ES-I3 (cell line): ENCODE results near the gene WDR90.

ENCODE experiments used
- H3K36me3 ChIP-seq: 2 replicates; pipeline ENCODE4 v1.6.1; 2013; ENCODE audit warnings: mild to moderate bottlenecking, low read length, control low read depth, moderate library complexity; ENCODE audit not compliant: insufficient read depth
- H3K4me1 ChIP-seq: 2 replicates; pipeline ENCODE4 v1.6.1; 2013; ENCODE audit warnings: mild to moderate bottlenecking, control low read depth, low read length; ENCODE audit not compliant: insufficient read depth
- H3K9ac ChIP-seq: 2 replicates; pipeline ENCODE4 v1.6.1; 2013; ENCODE audit warnings: low read depth, mild to moderate bottlenecking, low read length, moderate library complexity
- H3K9me3 ChIP-seq: 2 replicates; pipeline ENCODE4 v1.6.1; 2013; ENCODE audit warnings: mild to moderate bottlenecking, low read length, moderate library complexity; ENCODE audit not compliant: control insufficient read depth, insufficient read depth

Gene WDR90

DNA sequence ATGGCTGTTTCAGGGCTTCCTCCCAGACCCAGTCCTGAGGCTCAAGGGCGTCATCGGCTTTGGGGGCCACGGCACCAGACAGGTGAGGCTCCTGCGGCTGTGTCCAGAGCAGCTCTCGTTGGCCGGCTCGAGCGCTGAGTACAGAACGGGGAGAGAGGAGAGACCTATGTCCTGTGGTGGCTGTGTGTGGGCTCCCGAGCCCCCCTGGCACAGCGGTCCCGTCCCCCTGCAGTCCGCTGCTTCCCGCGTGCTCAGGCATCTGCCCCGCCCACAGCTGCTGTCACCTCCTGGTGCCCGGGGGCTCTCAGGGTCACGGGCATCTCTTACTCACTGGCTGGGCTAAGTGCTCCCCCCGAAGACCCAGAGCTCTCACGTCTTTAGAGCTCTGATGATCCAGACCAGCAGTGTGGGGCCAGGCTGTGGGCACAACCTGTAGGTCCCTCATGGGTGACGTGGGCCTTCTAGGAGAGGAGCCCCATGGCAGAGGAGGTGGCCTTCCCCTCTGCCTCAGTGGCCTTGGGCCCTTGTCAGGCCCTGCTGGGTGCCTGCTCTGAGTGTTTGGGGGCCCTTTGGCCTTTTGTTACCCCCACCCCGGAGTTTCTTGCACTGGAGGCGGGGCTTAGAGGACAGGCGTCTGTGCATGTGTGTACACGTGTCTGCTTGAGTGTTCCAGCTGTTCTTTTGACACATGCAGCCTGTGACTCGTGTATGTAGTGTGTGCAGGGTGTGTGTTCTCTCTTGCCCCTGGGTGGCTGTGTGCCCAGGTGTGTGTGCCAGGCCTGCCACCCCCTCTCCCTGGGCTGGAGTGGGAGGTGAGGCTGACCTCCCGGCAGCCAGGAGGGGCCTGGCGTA lies 3.5 kb downstream of the WDR90 start:
- Histone ChIP-seq H3K36me3 (no peaks in the 10 kb centered on the region), H3K4me1 (no peaks in the 10 kb centered on the region), H3K9me3 (no peaks in the 10 kb centered on the region), H3K9ac (no peak overlapping the region)

DNA sequence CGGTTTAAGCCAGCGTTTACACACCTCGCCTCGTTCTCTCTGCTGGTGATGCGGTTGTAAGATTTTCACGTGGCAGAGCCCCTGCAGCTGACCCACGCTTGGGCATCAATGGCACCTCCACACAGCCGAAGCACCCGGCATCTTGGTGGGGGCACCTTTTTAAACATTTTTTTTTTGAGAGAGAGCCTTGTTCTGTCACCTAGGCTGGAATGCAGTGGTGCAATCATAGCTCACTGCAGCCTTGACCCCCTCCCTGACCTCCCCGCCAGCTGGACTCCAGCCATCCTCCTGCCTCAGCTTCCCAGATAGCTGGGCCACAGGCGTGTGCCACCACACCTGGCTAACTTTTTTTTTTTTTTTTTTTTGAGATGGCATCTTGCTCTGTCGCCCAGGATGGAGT lies 4.9 kb downstream of the WDR90 start:
- H3K4me1 ChIP-seq = no peaks in the 10 kb centered on the region
- no peaks in the 10 kb centered on the region for H3K9me3 ChIP-seq
- H3K36me3 ChIP-seq = no peaks in the 10 kb centered on the region
- H3K9ac ChIP-seq = no peak overlapping the region

DNA sequence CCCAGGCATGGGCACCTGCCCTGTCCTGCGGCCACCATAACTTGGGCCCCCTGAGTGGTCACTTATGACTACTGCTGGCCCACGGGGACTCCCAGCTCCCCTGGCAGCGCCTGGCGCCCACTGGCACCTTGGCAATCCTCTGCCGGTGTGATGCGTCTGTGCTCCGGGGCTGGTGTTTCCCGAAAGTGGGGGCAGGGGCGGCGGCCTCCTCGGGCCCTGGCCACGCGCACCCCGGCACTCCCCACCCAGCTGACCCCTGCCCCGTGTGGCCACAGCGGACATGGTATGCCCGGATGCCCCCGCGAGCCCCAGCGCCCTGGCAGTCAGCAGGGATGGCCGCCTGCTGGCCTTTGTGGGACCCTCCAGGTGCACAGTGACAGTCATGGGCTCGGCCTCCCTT lies 8.3 kb downstream of the WDR90 start:
- Histone ChIP-seq H3K4me1 (no peaks in the 10 kb centered on the region; the same call in 1 of the 2 replicates), H3K9me3 (no peaks in the 10 kb centered on the region), H3K9ac (no peak overlapping the region), H3K36me3 (no peaks in the 10 kb centered on the region)

DNA sequence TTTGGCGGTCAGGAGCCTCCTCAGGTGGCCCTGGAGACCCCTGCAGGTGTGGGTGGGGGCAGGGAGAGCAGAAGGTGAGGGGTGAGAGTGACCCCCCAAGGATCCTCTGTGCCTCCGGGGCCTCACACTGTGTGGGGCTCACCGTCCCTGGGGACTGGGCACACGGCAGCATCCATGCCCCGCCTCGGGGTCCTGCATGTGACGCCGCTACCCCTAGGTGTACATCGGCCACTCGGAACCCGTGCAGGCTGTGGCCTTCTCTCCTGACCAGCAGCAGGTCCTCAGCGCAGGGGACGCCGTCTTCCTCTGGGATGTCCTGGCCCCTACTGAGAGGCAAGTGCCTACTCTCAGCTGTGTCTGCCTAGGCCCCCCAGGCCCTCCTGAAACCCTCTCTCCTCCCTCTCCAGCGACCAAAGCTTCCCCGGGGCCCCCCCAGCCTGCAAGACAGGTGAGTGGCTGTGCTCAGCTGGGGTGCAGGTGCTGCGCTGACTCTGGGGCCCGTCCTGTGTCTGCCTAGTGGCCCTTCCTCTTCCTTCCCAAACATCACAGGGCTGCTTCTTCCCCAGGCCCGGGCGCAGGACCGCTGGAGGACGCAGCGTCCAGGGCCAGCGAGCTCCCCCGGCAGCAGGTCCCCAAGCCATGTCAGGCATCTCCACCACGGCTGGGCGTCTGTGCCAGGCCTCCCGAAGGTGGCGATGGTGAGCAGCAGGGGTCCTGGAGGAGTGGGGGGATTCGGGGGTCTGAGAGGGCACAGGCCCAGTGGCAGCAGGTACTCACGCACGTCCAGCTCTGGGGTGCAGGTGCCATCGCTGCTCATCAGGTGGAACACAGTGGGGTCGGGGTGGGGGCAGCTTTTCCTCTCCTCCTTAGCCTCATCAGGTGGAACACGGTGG lies 9.8 kb downstream of the WDR90 start:
- H3K4me1 ChIP-seq = no peaks in the 10 kb centered on the region; the same call in 1 of the 2 replicates
- no peak overlapping the region for H3K9ac ChIP-seq
- no peaks in the 10 kb centered on the region for H3K9me3 ChIP-seq
- H3K36me3 ChIP-seq = no peaks in the 10 kb centered on the region

DNA sequence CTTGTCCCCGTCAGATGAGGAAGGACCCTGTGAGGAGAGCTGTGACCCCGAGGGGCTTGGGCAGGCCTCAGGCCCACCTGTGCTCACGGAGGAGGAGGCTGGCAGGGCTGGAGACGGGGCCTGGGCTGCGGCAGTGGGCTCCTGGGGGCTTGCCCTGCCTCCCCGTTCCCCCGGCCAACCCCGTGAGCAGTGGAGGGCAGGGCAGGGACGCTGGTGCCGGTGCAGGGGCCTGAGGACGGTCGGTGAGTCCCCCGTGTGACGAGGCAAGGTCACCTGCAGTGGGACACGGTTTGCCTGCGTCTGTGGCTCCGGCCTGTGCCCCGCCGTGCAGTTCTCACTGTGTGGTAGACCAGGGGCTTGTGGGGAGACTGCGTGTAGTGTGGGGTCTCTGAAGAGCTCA lies 10.5 kb downstream of the WDR90 start:
- Histone ChIP-seq H3K36me3 (no peaks in the 10 kb centered on the region), H3K4me1 (no peaks in the 10 kb centered on the region; the same call in 1 of the 2 replicates), H3K9me3 (no peaks in the 10 kb centered on the region), H3K9ac (no peak overlapping the region)

DNA sequence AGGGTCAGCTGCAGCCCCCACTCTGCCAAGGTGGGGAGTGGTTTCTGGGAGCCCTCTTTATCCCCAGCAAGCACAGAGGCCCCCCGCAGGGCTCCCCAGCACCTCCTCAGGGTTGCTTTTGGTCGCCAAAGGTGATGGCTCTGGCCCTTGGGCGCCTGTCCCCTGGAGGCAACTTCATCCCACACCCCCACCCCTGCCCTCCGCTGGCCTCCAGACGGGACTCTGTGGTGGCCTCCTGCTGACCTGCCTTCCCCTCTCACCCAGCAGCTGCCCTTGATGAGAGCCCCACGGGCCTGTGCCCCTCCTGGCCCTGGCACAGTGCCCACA lies 10.9 kb downstream of the WDR90 start:
- Histone ChIP-seq H3K9me3 (no peaks in the 10 kb centered on the region), H3K9ac (peak overlapping the region; percentile 51), H3K36me3 (no peaks in the 10 kb centered on the region), H3K4me1 (no peaks in the 10 kb centered on the region; the same call in 1 of the 2 replicates)

DNA sequence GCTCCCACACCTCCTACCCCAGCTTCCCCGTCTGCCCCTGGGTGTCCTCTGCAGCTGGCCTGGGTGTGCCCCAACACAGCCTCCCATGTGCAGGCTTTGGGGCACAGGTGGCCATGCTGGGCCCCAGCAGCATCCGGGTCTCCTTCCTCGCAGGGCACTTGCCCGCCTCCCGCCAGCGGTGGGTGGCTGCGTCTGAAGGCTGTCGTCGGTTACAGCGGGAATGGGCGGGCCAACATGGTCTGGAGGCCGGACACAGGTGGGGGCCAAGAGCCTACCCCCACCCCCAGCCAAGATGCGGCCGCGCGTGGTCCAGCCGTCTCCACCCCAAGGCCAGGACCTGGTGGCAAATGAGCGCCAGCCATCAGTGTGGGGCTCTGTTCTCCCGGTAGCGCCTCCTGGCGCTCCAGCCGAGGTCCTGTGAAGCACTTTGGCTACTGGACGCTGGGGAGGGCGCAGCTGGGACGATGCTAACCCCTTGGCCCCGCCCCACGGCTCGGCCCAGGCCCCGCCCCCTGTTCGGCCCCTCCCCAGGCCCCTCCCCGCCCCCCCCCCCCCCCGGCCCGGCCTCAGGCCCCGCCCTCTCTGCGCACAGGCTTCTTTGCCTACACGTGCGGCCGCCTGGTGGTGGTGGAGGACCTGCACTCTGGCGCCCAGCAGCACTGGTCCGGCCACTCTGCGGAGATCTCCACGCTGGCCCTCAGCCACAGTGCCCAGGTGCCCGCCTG lies 11.5 kb downstream of the WDR90 start:
- Histone ChIP-seq H3K9me3 (no peaks in the 10 kb centered on the region), H3K9ac (peak overlapping the region; percentile 51), H3K4me1 (no peaks in the 10 kb centered on the region; the same call in 1 of the 2 replicates), H3K36me3 (no peaks in the 10 kb centered on the region)

DNA sequence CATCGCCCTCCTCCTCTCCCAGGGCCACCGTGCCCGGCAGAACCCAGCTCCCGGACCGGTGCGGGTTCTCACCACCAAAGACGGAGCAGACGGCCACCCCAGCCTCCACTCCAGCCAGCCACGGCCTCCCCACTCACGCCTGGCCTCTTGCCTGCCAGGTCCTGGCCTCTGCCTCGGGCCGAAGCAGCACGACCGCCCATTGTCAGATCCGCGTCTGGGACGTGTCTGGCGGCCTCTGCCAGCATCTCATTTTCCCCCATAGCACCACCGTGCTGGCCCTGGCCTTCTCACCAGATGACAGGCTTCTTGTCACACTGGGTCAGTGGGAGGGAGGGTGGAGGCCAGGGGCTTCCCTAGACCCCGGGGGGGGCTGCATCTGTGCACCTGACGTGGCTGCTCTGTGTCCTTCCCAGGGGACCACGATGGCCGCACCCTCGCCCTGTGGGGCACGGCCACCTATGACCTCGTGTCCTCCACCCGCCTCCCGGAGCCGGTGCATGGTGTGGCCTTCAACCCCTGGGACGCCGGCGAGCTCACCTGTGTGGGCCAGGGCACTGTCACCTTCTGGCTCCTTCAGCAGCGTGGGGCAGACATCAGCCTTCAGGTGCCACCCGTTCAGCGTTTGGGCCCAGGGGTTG lies 12.1 kb downstream of the WDR90 start:
- Histone ChIP-seq H3K9me3 (no peaks in the 10 kb centered on the region), H3K36me3 (no peaks in the 10 kb centered on the region), H3K9ac (no peak overlapping the region), H3K4me1 (no peaks in the 10 kb centered on the region; the same call in 1 of the 2 replicates)

DNA sequence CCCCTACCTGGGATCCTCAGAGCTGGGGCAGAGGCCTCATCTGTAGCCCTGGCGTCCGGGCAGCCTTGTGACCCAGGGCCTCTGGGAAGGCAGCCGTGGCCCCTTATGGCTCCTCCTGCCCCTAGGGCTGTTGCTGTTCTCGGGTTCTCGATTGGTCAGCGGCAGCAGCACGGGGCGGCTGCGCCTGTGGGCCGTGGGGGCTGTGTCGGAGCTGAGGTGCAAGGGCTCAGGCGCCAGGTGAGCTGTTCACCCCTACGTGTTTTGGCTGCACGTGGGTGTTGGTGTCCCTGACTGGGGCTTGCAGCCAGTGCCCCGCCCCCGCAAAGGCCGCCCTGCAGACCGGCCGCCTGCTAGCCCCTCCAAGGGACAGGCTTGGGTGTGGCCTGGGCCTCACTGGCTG lies 12.9 kb downstream of the WDR90 start:
- Histone ChIP-seq H3K36me3 (no peaks in the 10 kb centered on the region), H3K9ac (no peak overlapping the region), H3K4me1 (no peaks in the 10 kb centered on the region; the same call in 1 of the 2 replicates), H3K9me3 (no peaks in the 10 kb centered on the region)

DNA sequence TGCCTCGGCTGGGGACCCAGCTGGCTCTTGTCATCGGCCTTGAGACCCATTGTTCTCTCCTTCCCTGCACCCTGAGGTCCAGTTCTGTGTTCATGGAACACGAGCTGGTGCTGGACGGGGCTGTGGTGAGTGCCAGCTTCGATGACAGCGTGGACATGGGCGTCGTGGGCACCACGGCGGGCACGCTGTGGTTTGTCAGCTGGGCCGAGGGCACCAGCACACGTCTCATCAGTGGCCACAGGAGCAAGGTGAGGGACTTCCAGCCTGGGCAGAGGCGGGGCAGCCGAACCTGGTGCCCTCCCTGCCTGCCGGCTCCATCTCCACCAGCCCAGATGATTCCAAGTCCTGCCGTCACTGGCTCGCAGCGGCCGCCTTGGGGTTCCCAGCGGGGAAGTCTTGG lies 13.4 kb downstream of the WDR90 start:
- H3K9ac ChIP-seq = no peak overlapping the region
- H3K9me3 ChIP-seq = no peaks in the 10 kb centered on the region
- H3K36me3 ChIP-seq = no peaks in the 10 kb centered on the region
- peaks cover 3% of the 10 kb centered on the region; the same call in 1 of the 2 replicates for H3K4me1 ChIP-seq

DNA sequence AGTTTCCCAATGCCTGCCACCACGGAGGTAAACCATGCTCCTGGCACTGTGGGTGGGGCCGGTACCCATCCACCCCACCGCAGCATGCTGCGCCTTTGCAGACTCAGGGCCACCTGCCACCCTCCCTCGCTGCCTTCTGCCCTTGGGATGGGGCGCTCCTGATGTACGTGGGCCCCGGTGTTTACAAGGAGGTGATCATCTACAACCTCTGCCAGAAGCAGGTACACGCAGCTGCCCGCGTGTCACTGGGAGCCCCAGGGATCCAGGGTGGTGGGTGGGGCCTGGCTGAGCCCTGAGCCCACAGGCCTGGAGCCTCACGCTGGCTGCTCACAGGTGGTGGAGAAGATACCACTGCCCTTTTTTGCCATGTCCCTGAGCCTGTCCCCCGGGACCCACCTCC lies 17.4 kb downstream of the WDR90 start:
- Histone ChIP-seq H3K9me3 (no peaks in the 10 kb centered on the region), H3K36me3 (peaks cover 16% of the 10 kb centered on the region; the same call in 1 of the 2 replicates), H3K9ac (no peak overlapping the region), H3K4me1 (peaks cover 4% of the 10 kb centered on the region; the same call in 1 of the 2 replicates)

DNA sequence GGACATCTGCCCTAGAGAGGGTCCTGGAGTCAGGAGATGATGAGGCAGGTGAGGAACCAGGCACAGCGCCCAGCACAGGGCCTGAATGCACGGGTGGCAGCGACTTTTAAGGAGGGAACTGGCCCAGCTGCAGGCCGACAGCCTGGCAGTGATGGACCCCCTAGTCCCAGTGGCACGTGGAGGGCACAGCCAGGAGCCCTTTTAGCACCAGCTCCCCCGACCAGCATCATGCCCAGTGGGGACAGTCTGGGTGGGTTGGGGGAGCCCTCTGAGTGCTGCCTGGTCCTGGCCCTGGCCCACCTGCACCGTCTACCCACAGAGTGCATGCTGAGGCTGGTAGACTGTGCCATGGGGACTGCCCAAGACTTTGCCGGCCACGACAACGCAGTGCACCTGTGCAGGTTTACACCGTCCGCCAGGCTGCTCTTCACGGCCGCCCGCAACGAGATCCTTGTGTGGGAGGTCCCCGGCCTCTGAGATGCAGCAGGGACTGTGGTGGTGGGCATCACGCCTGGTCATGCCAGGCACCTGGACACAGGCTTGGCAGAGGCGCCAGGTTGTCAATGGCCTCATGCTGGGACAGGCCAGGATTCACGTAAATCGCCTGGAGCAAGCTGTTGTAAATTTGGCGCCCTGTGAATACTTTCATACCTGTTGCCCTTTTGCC lies 18.1 kb downstream of the WDR90 start:
- Histone ChIP-seq H3K9ac (no peak overlapping the region), H3K9me3 (no peaks in the 10 kb centered on the region), H3K36me3 (peaks cover 19% of the 10 kb centered on the region; the same call in 1 of the 2 replicates), H3K4me1 (peaks cover 4% of the 10 kb centered on the region; the same call in 1 of the 2 replicates)

DNA sequence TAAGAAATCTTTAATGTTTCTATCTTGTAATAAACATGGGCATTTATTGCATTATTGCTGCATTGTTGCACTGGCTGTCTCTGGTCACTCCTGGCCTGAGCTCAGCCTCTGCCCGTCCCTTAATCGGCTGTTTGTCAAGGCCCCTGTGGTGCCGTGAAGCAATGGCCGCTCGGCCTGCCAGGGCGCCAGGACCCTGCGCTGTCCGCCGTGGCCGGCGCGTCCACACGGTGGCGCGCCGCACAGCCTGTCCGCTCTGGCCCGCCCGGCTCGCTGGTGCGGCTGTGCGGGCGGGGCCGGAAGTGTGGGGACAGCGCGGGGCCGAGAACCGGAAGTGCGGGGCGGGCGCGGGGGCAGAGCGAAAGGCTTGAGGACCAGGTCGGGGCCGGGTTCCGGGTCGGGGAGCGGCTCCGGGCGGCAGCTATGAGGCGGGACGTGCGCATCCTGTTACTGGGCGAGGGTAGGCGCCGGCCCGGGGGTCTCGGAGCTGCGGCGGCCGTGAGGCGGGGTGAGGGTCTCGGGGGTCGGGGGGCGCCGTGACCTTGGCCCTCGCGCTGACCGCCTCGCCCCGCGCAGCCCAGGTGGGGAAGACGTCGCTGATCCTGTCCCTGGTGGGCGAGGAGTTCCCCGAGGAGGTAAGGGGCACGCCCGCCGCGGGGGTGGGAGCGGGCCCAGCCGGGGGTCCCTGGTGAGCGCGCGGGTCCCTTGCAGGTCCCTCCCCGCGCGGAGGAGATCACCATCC lies 18.8 kb downstream of the WDR90 start, which contains the start of gene RHOT2:
TSS of gene RHOT2 (plus strand) at position 353 of the 739 bp plus-strand sequence. CDS start at position 421, 68 bp downstream.
- H3K9ac ChIP-seq = peak within 1 kb of the TSS; percentile 87
- peaks cover 26% of the 10 kb centered on the region for H3K36me3 ChIP-seq
- H3K9me3 ChIP-seq = no peaks in the 10 kb centered on the region
- peaks cover 4% of the 10 kb centered on the region; the same call in 1 of the 2 replicates for H3K4me1 ChIP-seq
